Smooth muscle cell (in vitro differentiated cells): Measurements from ENCODE around the gene HSPBAP1. TPM values are rescaled to one million over a fixed set of nuclear protein-coding genes. Genes with fewer than 3 reads are reported as not detected.
A peak's percentile ranks its signal among the peaks of the same experiment; 100 is the strongest.

Experiments
- DNase-seq: peaks from one replicate; lab custom pipeline; 2025; ENCODE audit not compliant: unreplicated experiment; lab: John Stamatoyannopoulos, UW
- H2AFZ ChIP-seq: fragments of 200-600 bp; sonication (generic); 2 replicates; pipeline ENCODE4 v1.6.0; 2016; ENCODE audit warnings: antibody characterized with exemption, low read depth, mild to moderate bottlenecking
- H3F3A ChIP-seq: fragments of 200-600 bp; sonication (generic); 2 replicates; pipeline ENCODE4 v1.6.0; 2017; ENCODE audit warnings: antibody characterized with exemption, low read depth
- H3K27ac ChIP-seq: fragments of 200-600 bp; sonication (generic); 2 replicates; pipeline ENCODE4 v1.5.1; 2016; ENCODE audit warnings: low read depth, mild to moderate bottlenecking
- H3K27me3 ChIP-seq: fragments of 200-600 bp; sonication (generic); 2 replicates; pipeline ENCODE4 v1.6.1; 2016; ENCODE audit warnings: low read depth, mild to moderate bottlenecking
- H3K36me3 ChIP-seq: fragments of 200-600 bp; sonication (generic); 2 replicates; pipeline ENCODE4 v1.5.1; 2016; ENCODE audit warnings: low read depth
- H3K4me1 ChIP-seq: fragments of 200-600 bp; sonication (generic); 2 replicates; pipeline ENCODE4 v1.5.1; 2016; ENCODE audit warnings: low read depth
- H3K4me2 ChIP-seq: fragments of 200-600 bp; sonication (generic); 2 replicates; pipeline ENCODE4 v1.6.0; 2016; ENCODE audit warnings: mild to moderate bottlenecking
- H3K4me3 ChIP-seq: fragments of 200-600 bp; sonication (generic); 2 replicates; pipeline ENCODE4 v1.5.1; 2016; ENCODE audit warnings: mild to moderate bottlenecking
- H3K79me2 ChIP-seq: fragments of 200-600 bp; sonication (generic); 2 replicates; pipeline ENCODE4 v1.6.0; 2016; ENCODE audit warnings: low read depth, mild to moderate bottlenecking
- H3K9ac ChIP-seq: fragments of 200-600 bp; sonication (generic); 2 replicates; pipeline ENCODE4 v1.6.0; 2016; ENCODE audit warnings: low read depth
- H3K9me3 ChIP-seq: fragments of 200-600 bp; sonication (generic); replicated peaks from 2 replicates; pipeline ENCODE4 v1.5.1; 2016; ENCODE audit warnings: low read depth
- H4K20me1 ChIP-seq: fragments of 200-600 bp; sonication (generic); 2 replicates; pipeline ENCODE4 v1.6.0; 2016; ENCODE audit warnings: low read depth
- WGBS: methylation state at CpG from one replicate; pipeline ENCODE4 v1.1.7; 2016; ENCODE audit warnings: low lambda C conversion rate; 5-methylcytosine and 5-hydroxymethylcytosine counted together
- polyA plus RNA-seq: library from polyadenylated mRNA; unstranded; fragments of >200 nt; fragmentation: Nextera tagmentation; extraction: Ambion mirVana; gene quantifications from 2 replicates; pipeline ENCODE4 v1.2.1, GENCODE V29; 2016
- total RNA-seq: library from RNA; depleted of rRNA; stranded (reverse); fragments of >200 nt; gene quantifications from 2 replicates; pipeline ENCODE4 v1.2.3, GENCODE V29; 2014
- TF ChIP-seq, protein P1 (sequence below): fragments of 200-600 bp; sonication (generic); IDR thresholded peaks from 2 replicates; pipeline ENCODE4 v1.5.1; 2017; ENCODE audit warnings: borderline replicate concordance, mild to moderate bottlenecking, antibody characterized with exemption; ENCODE audit not compliant: insufficient read depth, poor library complexity, severe bottlenecking

The HSPBAP1 gene
- total and polyA plus RNA-seq, 2 experiments from 2014 or later: 2.7 to 3.6 TPM

- Histone ChIP-seq H3K36me3 (peaks cover 6% of the 10 kb centered on the region), H3K4me3 (no peak overlapping the region), H3K4me2 (no peak overlapping the region), H3K4me1 (no peaks in the 10 kb centered on the region), H4K20me1 (no peaks in the 10 kb centered on the region), H3K9ac (no peak overlapping the region), H2AFZ (no peak overlapping the region), H3K27ac (no peak overlapping the region), H3K27me3 (no peaks in the 10 kb centered on the region), H3K79me2 (no peaks in the 10 kb centered on the region), H3F3A (peaks cover 3% of the 10 kb centered on the region), H3K9me3 (no peaks in the 10 kb centered on the region)
- 93% methylated on average over 1 of the region's 1 CpG for WGBS
- TF ChIP-seq, protein P1, sequence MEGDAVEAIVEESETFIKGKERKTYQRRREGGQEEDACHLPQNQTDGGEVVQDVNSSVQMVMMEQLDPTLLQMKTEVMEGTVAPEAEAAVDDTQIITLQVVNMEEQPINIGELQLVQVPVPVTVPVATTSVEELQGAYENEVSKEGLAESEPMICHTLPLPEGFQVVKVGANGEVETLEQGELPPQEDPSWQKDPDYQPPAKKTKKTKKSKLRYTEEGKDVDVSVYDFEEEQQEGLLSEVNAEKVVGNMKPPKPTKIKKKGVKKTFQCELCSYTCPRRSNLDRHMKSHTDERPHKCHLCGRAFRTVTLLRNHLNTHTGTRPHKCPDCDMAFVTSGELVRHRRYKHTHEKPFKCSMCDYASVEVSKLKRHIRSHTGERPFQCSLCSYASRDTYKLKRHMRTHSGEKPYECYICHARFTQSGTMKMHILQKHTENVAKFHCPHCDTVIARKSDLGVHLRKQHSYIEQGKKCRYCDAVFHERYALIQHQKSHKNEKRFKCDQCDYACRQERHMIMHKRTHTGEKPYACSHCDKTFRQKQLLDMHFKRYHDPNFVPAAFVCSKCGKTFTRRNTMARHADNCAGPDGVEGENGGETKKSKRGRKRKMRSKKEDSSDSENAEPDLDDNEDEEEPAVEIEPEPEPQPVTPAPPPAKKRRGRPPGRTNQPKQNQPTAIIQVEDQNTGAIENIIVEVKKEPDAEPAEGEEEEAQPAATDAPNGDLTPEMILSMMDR: no peak
- DNase-seq: no peak
Observed at GRCh38 chr3:122826278-122826677, 32.6 kb upstream of the HSPBAP1 start.

DNA sequence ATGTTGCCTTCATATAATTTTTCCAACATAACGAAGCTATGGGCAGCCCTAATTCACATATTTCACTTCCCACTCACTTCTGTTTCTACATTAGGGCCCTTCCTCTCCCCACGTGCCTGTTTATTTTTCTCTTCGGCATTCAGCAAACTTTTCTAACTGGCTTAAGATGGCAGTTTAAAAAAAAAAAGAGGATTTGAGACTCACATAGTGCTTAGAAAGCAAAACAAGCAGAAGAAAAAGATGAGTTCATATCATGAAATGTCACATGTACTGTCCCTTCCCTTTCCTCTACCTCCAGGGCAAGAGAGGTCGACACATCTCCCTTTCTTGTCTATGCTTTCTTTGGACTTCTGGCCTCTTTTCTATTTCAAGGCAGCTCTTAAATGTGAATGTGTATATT is 31.8 kb upstream of the HSPBAP1 start:
- no peak for DNase-seq
- Histone ChIP-seq H3F3A (peaks cover 3% of the 10 kb centered on the region), H3K27ac (peak overlapping the region; percentile 85), H3K79me2 (no peaks in the 10 kb centered on the region), H3K9me3 (no peaks in the 10 kb centered on the region), H3K4me2 (peak overlapping the region; percentile 31), H3K4me1 (no peaks in the 10 kb centered on the region), H4K20me1 (no peaks in the 10 kb centered on the region), H3K36me3 (peaks cover 6% of the 10 kb centered on the region), H3K27me3 (no peaks in the 10 kb centered on the region), H3K4me3 (no peak overlapping the region), H2AFZ (peak overlapping the region; percentile 22), H3K9ac (peak overlapping the region; percentile 50)
- 45% methylated on average over 4 of the region's 4 CpGs for WGBS
- TF ChIP-seq, protein P1: no peak

GRCh38 chr3:122824465-122825381 is 31.1 kb upstream of the HSPBAP1 start:
- Histone ChIP-seq H3K4me2 (peak overlapping the region; percentile 31), H3K4me1 (no peaks in the 10 kb centered on the region), H3F3A (peaks cover 3% of the 10 kb centered on the region), H3K79me2 (no peaks in the 10 kb centered on the region), H3K27ac (peak overlapping the region; percentile 85), H3K27me3 (no peaks in the 10 kb centered on the region), H4K20me1 (no peaks in the 10 kb centered on the region), H3K9ac (peak overlapping the region; percentile 50), H2AFZ (peak overlapping the region; percentile 22), H3K36me3 (peaks cover 6% of the 10 kb centered on the region), H3K9me3 (no peaks in the 10 kb centered on the region), H3K4me3 (no peak overlapping the region)
- TF ChIP-seq, protein P1: no peak
- 76% methylated on average over 7 of the region's 7 CpGs for WGBS
- no peak for DNase-seq
